Measurements from ENCODE around the gene MYO16. TPM values are rescaled to one million over a fixed set of nuclear protein-coding genes. Genes with fewer than 3 reads are reported as not detected.

Gene MYO16
- total RNA-seq, 2 experiments from 2014 or later: 0.53 to 1.1 TPM

- no peak overlapping the region for H3K4me3 Mint-ChIP-seq
- no peaks in the 10 kb centered on the region for H3K9me3 Mint-ChIP-seq
- H3K4me1 Mint-ChIP-seq: no peaks in the 10 kb centered on the region
- ATAC-seq (ENCODE audit: low read depth) (no peak), DNase-seq (no peak)
- no peaks in the 10 kb centered on the region for H3K36me3 Mint-ChIP-seq
- no peak overlapping the region for H3K27ac Mint-ChIP-seq
- no peaks in the 10 kb centered on the region for H3K27me3 Mint-ChIP-seq
- POLR2A ChIA-PET: no interaction called here
Measured at GRCh38 chr13:109126891-109127641, 497.7 kb downstream of the MYO16 start.

- H3K27me3 Mint-ChIP-seq: no peaks in the 10 kb centered on the region
- ATAC-seq (ENCODE audit: low read depth) (no peak), DNase-seq (no peak)
- POLR2A ChIA-PET: no interaction called here
- no peaks in the 10 kb centered on the region for H3K36me3 Mint-ChIP-seq
- no peaks in the 10 kb centered on the region for H3K4me1 Mint-ChIP-seq
- H3K9me3 Mint-ChIP-seq: no peaks in the 10 kb centered on the region
- H3K27ac Mint-ChIP-seq: no peak overlapping the region
- H3K4me3 Mint-ChIP-seq: no peak overlapping the region
Measured at GRCh38 chr13:109128121-109128520, 498.7 kb downstream of the MYO16 start.

GRCh38 chr13:109130093-109130835 lies 500.9 kb downstream of the MYO16 start:
- ATAC-seq (ENCODE audit: low read depth): no peak

GRCh38 chr13:109131698-109132257 lies 502.4 kb downstream of the MYO16 start:
- Mint-ChIP-seq H3K27me3 (peaks cover 2% of the 10 kb centered on the region), H3K4me3 (no peak overlapping the region), H3K9me3 (no peaks in the 10 kb centered on the region), H3K4me1 (no peaks in the 10 kb centered on the region), H3K36me3 (no peaks in the 10 kb centered on the region), H3K27ac (no peak overlapping the region)
- DNase-seq (no peak), ATAC-seq (ENCODE audit: low read depth) (no peak)
- POLR2A ChIA-PET: no interaction called here

More at GRCh38 chr13:109130093-109130835, 500.9 kb downstream of the MYO16 start:
- Mint-ChIP-seq H3K4me1 (no peaks in the 10 kb centered on the region), H3K27ac (no peak overlapping the region), H3K27me3 (peaks cover 2% of the 10 kb centered on the region), H3K9me3 (no peaks in the 10 kb centered on the region), H3K4me3 (no peak overlapping the region), H3K36me3 (no peaks in the 10 kb centered on the region)
- POLR2A ChIA-PET: no interaction called here
- DNase-seq: no peak

- no peak overlapping the region for H3K4me3 Mint-ChIP-seq
- H3K27ac Mint-ChIP-seq: no peak overlapping the region
- H3K4me1 Mint-ChIP-seq: no peaks in the 10 kb centered on the region
- no peaks in the 10 kb centered on the region for H3K36me3 Mint-ChIP-seq
- ATAC-seq (ENCODE audit: low read depth) (no peak), DNase-seq (no peak)
- POLR2A ChIA-PET: no interaction called here
- H3K27me3 Mint-ChIP-seq: peaks cover 7% of the 10 kb centered on the region
- H3K9me3 Mint-ChIP-seq: no peaks in the 10 kb centered on the region
Measured at GRCh38 chr13:109135018-109135417, 505.6 kb downstream of the MYO16 start.

- Mint-ChIP-seq H3K4me3 (no peak overlapping the region), H3K9me3 (no peaks in the 10 kb centered on the region), H3K4me1 (no peaks in the 10 kb centered on the region), H3K36me3 (no peaks in the 10 kb centered on the region), H3K27me3 (peaks cover 13% of the 10 kb centered on the region), H3K27ac (no peak overlapping the region)
- POLR2A ChIA-PET: no interaction called here
- no peak for ATAC-seq (ENCODE audit: low read depth)
- no peak for DNase-seq
Measured at GRCh38 chr13:109136873-109137272, 507.5 kb downstream of the MYO16 start.

GRCh38 chr13:109139346-109139745 lies 509.9 kb downstream of the MYO16 start:
- H3K27me3 Mint-ChIP-seq: peaks cover 13% of the 10 kb centered on the region
- ATAC-seq (ENCODE audit: low read depth): no peak

GRCh38 chr13:109140054-109140453 lies 510.6 kb downstream of the MYO16 start:
- no peak overlapping the region for H3K4me3 Mint-ChIP-seq
- H3K9me3 Mint-ChIP-seq: no peaks in the 10 kb centered on the region
- H3K27ac Mint-ChIP-seq: no peak overlapping the region
- no peak for DNase-seq
- no peaks in the 10 kb centered on the region for H3K4me1 Mint-ChIP-seq
- ATAC-seq (ENCODE audit: low read depth): no peak
- no peaks in the 10 kb centered on the region for H3K36me3 Mint-ChIP-seq
- peaks cover 11% of the 10 kb centered on the region for H3K27me3 Mint-ChIP-seq
- POLR2A ChIA-PET: no interaction called here

More at GRCh38 chr13:109139346-109139745, 509.9 kb downstream of the MYO16 start:
- no peaks in the 10 kb centered on the region for H3K36me3 Mint-ChIP-seq
- H3K4me1 Mint-ChIP-seq: no peaks in the 10 kb centered on the region
- no peak for DNase-seq
- POLR2A ChIA-PET: no interaction called here
- no peaks in the 10 kb centered on the region for H3K9me3 Mint-ChIP-seq
- H3K4me3 Mint-ChIP-seq: no peak overlapping the region
- H3K27ac Mint-ChIP-seq: no peak overlapping the region

- peaks cover 13% of the 10 kb centered on the region for H3K27me3 Mint-ChIP-seq
- no peak overlapping the region for H3K4me3 Mint-ChIP-seq
- no peaks in the 10 kb centered on the region for H3K4me1 Mint-ChIP-seq
Measured at GRCh38 chr13:109140479-109141349, 511.3 kb downstream of the MYO16 start.

GRCh38 chr13:109141706-109142105 lies 512.3 kb downstream of the MYO16 start:
- Mint-ChIP-seq H3K9me3 (no peaks in the 10 kb centered on the region), H3K27me3 (peaks cover 13% of the 10 kb centered on the region), H3K36me3 (no peaks in the 10 kb centered on the region), H3K27ac (no peak overlapping the region), H3K4me3 (no peak overlapping the region), H3K4me1 (no peaks in the 10 kb centered on the region)
- POLR2A ChIA-PET: no interaction called here
- ATAC-seq (ENCODE audit: low read depth) (no peak), DNase-seq (no peak)

More at GRCh38 chr13:109140479-109141349, 511.3 kb downstream of the MYO16 start:
- H3K9me3 Mint-ChIP-seq: no peaks in the 10 kb centered on the region
- ATAC-seq (ENCODE audit: low read depth): no peak
- POLR2A ChIA-PET: no interaction called here
- H3K36me3 Mint-ChIP-seq: no peaks in the 10 kb centered on the region
- DNase-seq: no peak
- no peak overlapping the region for H3K27ac Mint-ChIP-seq

- Mint-ChIP-seq H3K9me3 (no peaks in the 10 kb centered on the region), H3K36me3 (no peaks in the 10 kb centered on the region), H3K4me1 (no peaks in the 10 kb centered on the region), H3K4me3 (no peak overlapping the region), H3K27me3 (peaks cover 8% of the 10 kb centered on the region), H3K27ac (no peak overlapping the region)
- DNase-seq (no peak), ATAC-seq (ENCODE audit: low read depth) (no peak)
- POLR2A ChIA-PET: no interaction called here
Measured at GRCh38 chr13:109144693-109145437, 515.5 kb downstream of the MYO16 start.

- POLR2A ChIA-PET: no interaction called here
- no peak overlapping the region for H3K27ac Mint-ChIP-seq
- DNase-seq (no peak), ATAC-seq (ENCODE audit: low read depth) (no peak)
- no peak overlapping the region for H3K4me3 Mint-ChIP-seq
- H3K9me3 Mint-ChIP-seq: no peaks in the 10 kb centered on the region
- H3K4me1 Mint-ChIP-seq: no peaks in the 10 kb centered on the region
- no peaks in the 10 kb centered on the region for H3K36me3 Mint-ChIP-seq
- H3K27me3 Mint-ChIP-seq: peaks cover 8% of the 10 kb centered on the region
Measured at GRCh38 chr13:109145631-109146030, 516.2 kb downstream of the MYO16 start.

GRCh38 chr13:109146393-109146792 lies 517.0 kb downstream of the MYO16 start:
- no peaks in the 10 kb centered on the region for H3K4me1 Mint-ChIP-seq
- no peak overlapping the region for H3K4me3 Mint-ChIP-seq
- POLR2A ChIA-PET: no interaction called here
- no peaks in the 10 kb centered on the region for H3K9me3 Mint-ChIP-seq
- DNase-seq (no peak), ATAC-seq (ENCODE audit: low read depth) (no peak)
- no peak overlapping the region for H3K27ac Mint-ChIP-seq
- H3K27me3 Mint-ChIP-seq: peaks cover 4% of the 10 kb centered on the region
- H3K36me3 Mint-ChIP-seq: no peaks in the 10 kb centered on the region
